BE2C (cell line): ENCODE results near the gene TWSG1.

Source experiments
- DNase-seq: peaks from one replicate; pipeline ENCODE4 v3.0.0-alpha.2; 2020
- H3K27me3 ChIP-seq: fragments of 250-450 bp; sonication (Bioruptor Pico); 2 replicates; pipeline ENCODE4 v1.5.1; 2020; ENCODE audit warnings: mild to moderate bottlenecking
- H3K36me3 ChIP-seq: fragments of 250-450 bp; sonication (Bioruptor Pico); 2 replicates; pipeline ENCODE4 v1.5.1; 2020; ENCODE audit warnings: mild to moderate bottlenecking
- H3K4me1 ChIP-seq: fragments of 250-450 bp; sonication (Bioruptor Pico); 2 replicates; pipeline ENCODE4 v1.5.1; 2020
- H3K4me3 ChIP-seq: 2 replicates; pipeline ENCODE4 v1.5.1; 2011; ENCODE audit warnings: low read depth, low read length
- H3K9me3 ChIP-seq: fragments of 250-450 bp; sonication (Bioruptor Pico); 2 replicates; pipeline ENCODE4 v1.5.1; 2020
- CTCF ChIP-seq: IDR thresholded peaks from 2 replicates; pipeline ENCODE4 v1.5.1; 2012; ENCODE audit warnings: mild to moderate bottlenecking, low read depth, low read length

The TWSG1 gene

GRCh38 chr18:9354256-9354655 is 19.7 kb downstream of the TWSG1 start:
- Histone ChIP-seq H3K36me3 (no peaks in the 10 kb centered on the region), H3K4me1 (no peaks in the 10 kb centered on the region), H3K4me3 (no peak overlapping the region), H3K27me3 (no peaks in the 10 kb centered on the region), H3K9me3 (no peaks in the 10 kb centered on the region)
- no peak for TF ChIP-seq CTCF
- no peak for DNase-seq

GRCh38 chr18:9356976-9357375 is 22.4 kb downstream of the TWSG1 start:
- Histone ChIP-seq H3K9me3 (no peaks in the 10 kb centered on the region), H3K4me3 (no peak overlapping the region), H3K4me1 (no peaks in the 10 kb centered on the region), H3K36me3 (no peaks in the 10 kb centered on the region), H3K27me3 (no peaks in the 10 kb centered on the region)
- DNase-seq: no peak
- TF ChIP-seq CTCF: no peak

GRCh38 chr18:9359796-9360195 is 25.2 kb downstream of the TWSG1 start:
- Histone ChIP-seq H3K9me3 (no peaks in the 10 kb centered on the region), H3K36me3 (no peaks in the 10 kb centered on the region), H3K4me1 (no peaks in the 10 kb centered on the region), H3K4me3 (no peak overlapping the region), H3K27me3 (no peaks in the 10 kb centered on the region)
- TF ChIP-seq CTCF: no peak
- DNase-seq: no peak

GRCh38 chr18:9361191-9361590 is 26.6 kb downstream of the TWSG1 start:
- Histone ChIP-seq H3K4me3 (no peak overlapping the region), H3K4me1 (no peaks in the 10 kb centered on the region), H3K9me3 (no peaks in the 10 kb centered on the region), H3K36me3 (no peaks in the 10 kb centered on the region), H3K27me3 (no peaks in the 10 kb centered on the region)
- DNase-seq: no peak
- TF ChIP-seq CTCF: no peak

- H3K36me3 ChIP-seq: no peaks in the 10 kb centered on the region
- DNase-seq: no peak
- H3K27me3 ChIP-seq: no peaks in the 10 kb centered on the region
- H3K9me3 ChIP-seq: no peaks in the 10 kb centered on the region
- no peak for TF ChIP-seq CTCF
- H3K4me1 ChIP-seq: no peaks in the 10 kb centered on the region
- no peak overlapping the region for H3K4me3 ChIP-seq
These were observed 28.3 kb downstream of the TWSG1 start for GRCh38 chr18:9362869-9363268.

GRCh38 chr18:9364242-9364641 is 29.7 kb downstream of the TWSG1 start:
- Histone ChIP-seq H3K4me1 (no peaks in the 10 kb centered on the region), H3K27me3 (no peaks in the 10 kb centered on the region), H3K9me3 (no peaks in the 10 kb centered on the region), H3K36me3 (no peaks in the 10 kb centered on the region), H3K4me3 (no peak overlapping the region)
- no peak for TF ChIP-seq CTCF
- no peak for DNase-seq
